Left renal cortex interstitium (tissue), 4 donors: ENCODE data around the gene TMUB2. TPM values are rescaled to one million over a fixed set of nuclear protein-coding genes. Genes with fewer than 3 reads are reported as not detected.

Source experiments
- polyA plus RNA-seq, 4 donors: library from polyadenylated mRNA; unstranded; fragments of 120-200 nt; gene quantifications; one replicate each; pipeline ENCODE4 v1.2.1, GENCODE V29; 2013; ENCODE audit not compliant: insufficient read length in 4 of 4

Gene TMUB2
- polyA plus RNA-seq, 4 donors = 42.9 to 54.2 (median 51.6) TPM

Other genes starting within 250 kb of the TMUB2 start
- under 1 TPM in 1 of 4 donors, not detected in 3; 0.52 TPM for gene PPY, start 244.5 kb upstream of the TMUB2 start, polyA plus RNA-seq
- under 1 TPM; 0.21 to 0.33 (median 0.24) TPM for gene PYY, start 233.0 kb upstream of the TMUB2 start, polyA plus RNA-seq
- gene NAGS, start 182.3 kb upstream of the TMUB2 start, polyA plus RNA-seq = 1 to 10 TPM; 3.3 to 3.9 (median 3.5) TPM
- 10 to 100 TPM; 40.7 to 48.5 (median 46.9) TPM for gene TMEM101, start 172.0 kb upstream of the TMUB2 start, polyA plus RNA-seq
- gene LSM12, start 120.3 kb upstream of the TMUB2 start, polyA plus RNA-seq = 10 to 100 TPM; 38.6 to 43.5 (median 40.2) TPM
- gene G6PC3, start 116.2 kb upstream of the TMUB2 start, polyA plus RNA-seq = 100 to 1,000 TPM in 1 of 4 donors, 10 to 100 TPM in 3; 73.2 to 104 (median 83.4) TPM
- 10 to 100 TPM; 45.7 to 66.1 (median 52.1) TPM for gene HDAC5, start 63.3 kb upstream of the TMUB2 start, polyA plus RNA-seq
- 1 to 10 TPM; 3.7 to 5.8 (median 5.0) TPM for gene HROB, start 45.0 kb upstream of the TMUB2 start, polyA plus RNA-seq
- 1 to 10 TPM; 1.7 to 4.8 (median 3.1) TPM for gene ASB16, start 16.3 kb upstream of the TMUB2 start, polyA plus RNA-seq
- 10 to 100 TPM; 63.4 to 70.7 (median 67.5) TPM for gene ATXN7L3, start 12.9 kb downstream of the TMUB2 start, polyA plus RNA-seq
- 100 to 1,000 TPM; 124 to 142 (median 130) TPM for gene UBTF, start 32.7 kb downstream of the TMUB2 start, polyA plus RNA-seq
- 10 to 100 TPM in 2 of 4 donors, 1 to 10 TPM in 2; 6.6 to 23.4 (median 10.3) TPM for gene SLC4A1, start 81.2 kb downstream of the TMUB2 start, polyA plus RNA-seq
- gene RUNDC3A, start 121.6 kb downstream of the TMUB2 start, polyA plus RNA-seq = 1 to 10 TPM; 1.5 to 2.8 (median 1.7) TPM
- gene SLC25A39, start 137.9 kb downstream of the TMUB2 start, polyA plus RNA-seq = 100 to 1,000 TPM in 3 of 4 donors, 10 to 100 TPM in 1; 89.3 to 120 (median 107) TPM
- gene GRN, start 158.3 kb downstream of the TMUB2 start, polyA plus RNA-seq = 100 to 1,000 TPM; 236 to 317 (median 277) TPM
- 10 to 100 TPM; 28.5 to 57.4 (median 44.5) TPM for gene FAM171A2, start 176.9 kb downstream of the TMUB2 start, polyA plus RNA-seq
- gene ITGA2B, start 202.7 kb downstream of the TMUB2 start, polyA plus RNA-seq = 1 to 10 TPM; 4.6 to 9.1 (median 5.3) TPM